HEK293 (cell line): ENCODE data around the gene IL36G.

Experiments used
- CTCF ChIP-seq: fragments of 450-650 bp; formaldehyde crosslinking; IDR thresholded peaks from 2 replicates; pipeline ENCODE4 v1.5.1; 2016; ENCODE audit warnings: missing biosample characterization, missing genetic modification characterization
- ZSCAN18 ChIP-seq: fragments of 450-650 bp; formaldehyde crosslinking; IDR thresholded peaks from 2 replicates; pipeline ENCODE4 v1.5.1; 2016; ENCODE audit warnings: missing biosample characterization, missing genetic modification characterization

DNA sequence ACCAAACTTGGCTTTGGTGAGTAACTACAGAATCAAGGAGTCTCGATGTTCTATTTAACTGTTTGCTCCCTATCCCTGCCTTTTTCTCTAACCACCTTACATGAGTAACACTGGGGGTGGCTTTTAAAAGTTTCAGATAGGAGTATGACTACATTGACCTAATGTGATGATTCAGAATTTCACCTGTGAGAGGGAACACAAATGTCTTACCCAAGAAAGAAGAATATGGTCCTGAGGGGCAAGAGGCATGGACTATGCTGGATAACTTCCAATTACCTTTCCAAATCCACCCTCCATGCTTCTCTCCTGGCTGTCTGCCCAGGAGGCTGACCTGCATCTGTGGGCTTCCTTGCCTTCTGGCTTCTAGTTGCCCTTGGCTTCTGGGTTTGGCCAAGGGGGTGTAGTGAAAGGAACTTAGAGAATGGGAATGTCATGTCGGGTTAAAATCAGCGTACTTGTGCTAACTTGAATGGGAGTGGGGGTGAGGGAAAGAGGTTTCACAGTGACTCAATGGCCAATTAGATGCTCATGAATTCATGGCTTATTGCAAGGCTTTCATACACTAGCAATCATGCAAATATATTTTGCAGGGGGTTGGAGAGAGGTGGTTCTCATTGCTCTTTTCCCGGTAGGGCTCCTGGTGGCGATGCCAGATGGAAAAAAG, 5.3 kb upstream of the IL36G start:
- TF ChIP-seq ZSCAN18 (no peak), CTCF (tag by site-specific recombination) (no peak)
